Testis (tissue), 3 donors: ENCODE data around the gene GLI3. TPM values are rescaled to one million over a fixed set of nuclear protein-coding genes. Genes with fewer than 3 reads are reported as not detected.

ENCODE experiments used
- DNase-seq: peaks from one replicate; pipeline ENCODE4 v3.0.0-alpha.2; 2019
- H3K27ac ChIP-seq, 2 donors: fragments of 200-600 bp; sonication (generic); one replicate each; pipeline ENCODE4 v1.5.1; 2019
- H3K27me3 ChIP-seq: fragments of 200-600 bp; sonication (generic); one replicate; pipeline ENCODE4 v1.5.1; 2019
- H3K36me3 ChIP-seq: fragments of 200-600 bp; sonication (generic); one replicate; pipeline ENCODE4 v1.5.1; 2017; ENCODE audit warnings: low read depth; ENCODE audit errors: missing control alignments
- H3K4me1 ChIP-seq: fragments of 200-600 bp; sonication (generic); one replicate; pipeline ENCODE4 v1.5.1; 2019
- H3K4me3 ChIP-seq, 2 donors: fragments of 200-600 bp; sonication (generic); one replicate each; pipeline ENCODE4 v1.5.1; 2017 to 2019
- H3K9me3 ChIP-seq: fragments of 200-600 bp; sonication (generic); one replicate; pipeline ENCODE4 v1.5.1; 2017
- POLR2A ChIP-seq: fragments of 450-650 bp; IDR thresholded peaks from one replicate; pipeline ENCODE4 v1.6.1; 2017; ENCODE audit warnings: antibody characterized with exemption, mild to moderate bottlenecking, moderate library complexity
- WGBS, 2 donors: methylation state at CpG; one replicate each; pipeline ENCODE4 v1.1.5; 2018; 5-methylcytosine and 5-hydroxymethylcytosine counted together
- intact Hi-C: fragments of 100-400 bp; cut with DNase I; formaldehyde crosslinking; loops from one replicate; pipeline ENCODE4 v1.15.1; 2023; ENCODE audit warnings: low total_unique reads
- polyA plus RNA-seq: library from polyadenylated mRNA; stranded (reverse); fragments of 350-450 nt; fragmentation: Illumina TruSeq; extraction: RNeasy Lipid Tissue Mini Kit (QIAGEN cat#74804); gene quantifications from one replicate; pipeline ENCODE4 v1.2.3, GENCODE V29; 2014; ENCODE audit warnings: low read depth, low replicate concordance; ENCODE audit not compliant: insufficient read depth
- total RNA-seq, 2 donors: library from RNA; depleted of rRNA; stranded (reverse); fragments of >200 nt; gene quantifications; one replicate each; pipeline ENCODE4 v1.2.3, GENCODE V29; 2016
- TF ChIP-seq, protein P1 (sequence below), 3 experiments: fragments of 450-650 bp in 2 of 3; fragments of 200-600 bp in 1 of 3; sonication (generic) in 1 of 3; IDR thresholded peaks; one replicate each; pipeline ENCODE4 v1.5.1; 2016 to 2019; ENCODE audit warnings: antibody characterized with exemption in 3 of 3, mild to moderate bottlenecking in 2 of 3, moderate library complexity in 1 of 3

The GLI3 gene
- total and polyA plus RNA-seq, 3 donors from 2014 or later: 3.8 to 7.3 (median 5.0) TPM

DNA sequence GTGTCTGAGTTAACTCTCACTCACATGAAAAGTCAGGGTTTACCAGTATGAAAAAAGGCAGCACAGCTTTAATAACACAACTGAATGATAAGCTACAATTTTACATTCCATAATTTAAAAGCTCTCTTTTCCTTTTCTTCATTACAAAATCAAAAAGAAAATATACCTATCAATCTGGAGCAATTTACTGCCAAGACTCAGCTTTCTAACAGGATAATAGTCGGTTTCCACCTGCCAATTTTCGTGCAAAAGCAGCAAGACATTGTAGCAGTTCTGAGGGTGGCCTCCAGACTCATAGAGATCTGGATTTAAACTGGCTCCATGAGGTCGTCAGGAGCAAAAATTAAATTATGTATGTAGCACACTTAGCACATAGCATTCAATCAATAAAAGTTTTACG is 191.0 kb downstream of the GLI3 start:
- no peak for DNase-seq
- WGBS, 2 donors: 83 to 86% methylated on average over 4 of the region's 4 CpGs
- no peaks in the 10 kb centered on the region for H3K4me1 ChIP-seq
- no peak overlapping the region for H3K27ac ChIP-seq
- no peaks in the 10 kb centered on the region for H3K36me3 ChIP-seq
- H3K9me3 ChIP-seq: no peaks in the 10 kb centered on the region
- no peak for TF ChIP-seq POLR2A
- TF ChIP-seq, protein P1, sequence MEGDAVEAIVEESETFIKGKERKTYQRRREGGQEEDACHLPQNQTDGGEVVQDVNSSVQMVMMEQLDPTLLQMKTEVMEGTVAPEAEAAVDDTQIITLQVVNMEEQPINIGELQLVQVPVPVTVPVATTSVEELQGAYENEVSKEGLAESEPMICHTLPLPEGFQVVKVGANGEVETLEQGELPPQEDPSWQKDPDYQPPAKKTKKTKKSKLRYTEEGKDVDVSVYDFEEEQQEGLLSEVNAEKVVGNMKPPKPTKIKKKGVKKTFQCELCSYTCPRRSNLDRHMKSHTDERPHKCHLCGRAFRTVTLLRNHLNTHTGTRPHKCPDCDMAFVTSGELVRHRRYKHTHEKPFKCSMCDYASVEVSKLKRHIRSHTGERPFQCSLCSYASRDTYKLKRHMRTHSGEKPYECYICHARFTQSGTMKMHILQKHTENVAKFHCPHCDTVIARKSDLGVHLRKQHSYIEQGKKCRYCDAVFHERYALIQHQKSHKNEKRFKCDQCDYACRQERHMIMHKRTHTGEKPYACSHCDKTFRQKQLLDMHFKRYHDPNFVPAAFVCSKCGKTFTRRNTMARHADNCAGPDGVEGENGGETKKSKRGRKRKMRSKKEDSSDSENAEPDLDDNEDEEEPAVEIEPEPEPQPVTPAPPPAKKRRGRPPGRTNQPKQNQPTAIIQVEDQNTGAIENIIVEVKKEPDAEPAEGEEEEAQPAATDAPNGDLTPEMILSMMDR (IDR thresholded peaks at IDR 0.05): no peak
- no peak overlapping the region for H3K4me3 ChIP-seq
- intact Hi-C loops: no loop called here
- H3K27me3 ChIP-seq: no peaks in the 10 kb centered on the region

DNA sequence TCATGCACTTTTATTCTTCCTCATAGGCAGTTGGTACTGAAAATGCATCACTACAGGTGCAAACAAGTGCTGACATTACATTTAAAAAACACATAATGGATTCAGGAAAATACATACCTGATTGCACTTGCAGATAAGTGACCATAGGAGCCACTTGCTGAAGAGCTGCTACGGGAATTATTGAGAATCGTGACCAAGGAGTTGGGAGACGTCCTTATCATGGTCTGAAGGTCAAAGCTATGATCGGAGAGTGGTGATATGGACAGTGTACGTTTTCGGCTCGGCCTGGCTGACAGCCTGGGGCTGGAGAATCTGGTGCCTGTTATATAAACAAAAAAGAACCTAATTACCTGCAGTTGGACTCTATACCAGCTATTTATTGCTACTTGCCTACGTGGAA is 197.1 kb downstream of the GLI3 start:
- H3K27me3 ChIP-seq: no peaks in the 10 kb centered on the region
- WGBS, 2 donors: 67 to 80% methylated on average over 8 of the region's 8 CpGs
- DNase-seq: no peak
- no peak overlapping the region for H3K4me3 ChIP-seq
- no peak for TF ChIP-seq POLR2A
- TF ChIP-seq, protein P1 (IDR thresholded peaks at IDR 0.05): no peak
- no peaks in the 10 kb centered on the region for H3K36me3 ChIP-seq
- H3K27ac ChIP-seq: no peak overlapping the region
- intact Hi-C loops: no loop called here
- no peaks in the 10 kb centered on the region for H3K9me3 ChIP-seq
- H3K4me1 ChIP-seq: no peaks in the 10 kb centered on the region

DNA sequence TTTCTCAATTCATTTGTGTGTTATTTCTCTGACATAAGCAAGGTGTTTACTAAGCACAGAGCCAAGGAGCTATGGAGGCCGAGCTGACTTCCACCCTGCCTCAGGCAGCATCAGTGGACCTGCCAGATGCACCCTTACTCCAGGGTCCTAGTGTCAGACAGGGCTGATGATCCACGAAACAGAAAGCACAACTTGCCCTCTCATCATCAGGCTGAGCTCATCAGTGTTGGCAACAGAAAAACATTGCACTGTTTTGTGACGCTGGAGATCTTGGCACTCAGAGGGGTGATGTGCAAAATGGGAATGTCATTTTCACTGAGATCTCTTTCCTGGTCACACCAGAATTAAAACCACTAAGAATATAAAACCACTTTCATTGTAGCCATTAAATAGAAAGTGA is 201.8 kb downstream of the GLI3 start:
- Histone ChIP-seq H3K9me3 (no peaks in the 10 kb centered on the region), H3K4me1 (no peaks in the 10 kb centered on the region), H3K36me3 (no peaks in the 10 kb centered on the region), H3K27ac (no peak overlapping the region), H3K27me3 (no peaks in the 10 kb centered on the region), H3K4me3 (no peak overlapping the region)
- no peak for TF ChIP-seq POLR2A
- TF ChIP-seq, protein P1 (IDR thresholded peaks at IDR 0.05): no peak
- intact Hi-C loops: no loop called here
- no peak for DNase-seq
- WGBS, 2 donors: 74 to 90% methylated on average over 3 of the region's 3 CpGs

DNA sequence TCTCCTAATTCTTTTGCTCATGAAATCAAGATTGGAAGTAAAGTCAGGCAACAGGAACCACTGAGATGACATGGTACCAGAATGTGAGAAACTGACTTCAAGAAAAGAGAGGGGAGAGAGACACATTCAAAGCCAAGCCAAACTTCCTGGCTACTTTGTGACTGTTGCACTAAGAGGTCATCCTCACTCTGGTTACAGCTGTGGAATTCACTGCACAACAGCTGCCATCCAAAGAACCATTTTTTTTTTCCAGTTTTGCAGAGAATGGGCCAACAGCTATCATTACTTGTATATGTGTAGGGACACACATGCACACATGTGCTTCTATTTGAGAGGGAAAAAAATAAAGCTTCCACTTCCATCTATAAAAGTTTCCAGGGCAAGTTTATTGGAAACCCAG is 203.5 kb downstream of the GLI3 start:
- TF ChIP-seq, protein P1 (IDR thresholded peaks at IDR 0.05): no peak
- TF ChIP-seq POLR2A: no peak
- H3K27ac ChIP-seq: no peak overlapping the region
- no peak overlapping the region for H3K4me3 ChIP-seq
- intact Hi-C loops: no loop called here
- H3K4me1 ChIP-seq: no peaks in the 10 kb centered on the region
- H3K27me3 ChIP-seq: no peaks in the 10 kb centered on the region
- no peaks in the 10 kb centered on the region for H3K9me3 ChIP-seq
- no peak for DNase-seq
- H3K36me3 ChIP-seq: no peaks in the 10 kb centered on the region

DNA sequence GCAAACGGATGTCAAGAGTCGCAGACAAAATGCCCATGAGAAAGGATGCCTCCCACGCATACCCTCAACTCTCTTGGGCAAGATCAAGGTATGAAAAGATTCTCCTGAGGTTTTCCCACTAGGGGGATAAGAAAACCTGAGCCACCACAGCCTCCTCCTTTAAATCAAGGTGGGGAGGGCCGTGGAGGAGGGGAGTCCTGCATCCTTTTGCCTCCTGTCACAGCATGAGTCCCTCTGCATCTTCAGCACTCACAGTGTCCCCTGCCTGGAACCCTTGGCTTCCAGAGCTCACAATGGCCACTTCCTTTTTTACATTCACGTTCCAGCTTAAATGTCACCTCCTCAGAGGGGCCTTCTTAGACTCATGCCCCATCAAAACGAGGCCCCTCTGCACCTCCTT is 207.6 kb downstream of the GLI3 start:
- Histone ChIP-seq H3K27me3 (no peaks in the 10 kb centered on the region), H3K27ac (no peak overlapping the region), H3K4me1 (no peaks in the 10 kb centered on the region), H3K36me3 (no peaks in the 10 kb centered on the region), H3K4me3 (no peak overlapping the region), H3K9me3 (no peaks in the 10 kb centered on the region)
- 81 to 89% methylated on average over 6 of the region's 6 CpGs for WGBS, 2 donors
- no peak for DNase-seq
- TF ChIP-seq, protein P1 (IDR thresholded peaks at IDR 0.05): no peak
- TF ChIP-seq POLR2A: no peak
- intact Hi-C loops: no loop called here
